Breast epithelium (tissue), 3 donors: Measurements from ENCODE around the gene PTPRK.

ENCODE experiments used
- POLR2A ChIP-seq: fragments of 450-650 bp; IDR thresholded peaks from one replicate; pipeline ENCODE4 v1.6.1; 2016; ENCODE audit warnings: antibody characterized with exemption, mild to moderate bottlenecking, moderate library complexity
- POLR2AphosphoS5 ChIP-seq, 3 donors: sonication (generic); formaldehyde crosslinking; IDR thresholded peaks; one replicate each; pipeline ENCODE4 v1.6.1; 2017; ENCODE audit warnings: antibody characterized with exemption in 3 of 3
- TF ChIP-seq, protein P1 (sequence below), 3 donors: fragments of 450-650 bp; IDR thresholded peaks; one replicate each; pipeline ENCODE4 v1.5.1; 2016 to 2017; ENCODE audit warnings: antibody characterized with exemption in 3 of 3, mild to moderate bottlenecking in 3 of 3, moderate library complexity in 3 of 3

DNA sequence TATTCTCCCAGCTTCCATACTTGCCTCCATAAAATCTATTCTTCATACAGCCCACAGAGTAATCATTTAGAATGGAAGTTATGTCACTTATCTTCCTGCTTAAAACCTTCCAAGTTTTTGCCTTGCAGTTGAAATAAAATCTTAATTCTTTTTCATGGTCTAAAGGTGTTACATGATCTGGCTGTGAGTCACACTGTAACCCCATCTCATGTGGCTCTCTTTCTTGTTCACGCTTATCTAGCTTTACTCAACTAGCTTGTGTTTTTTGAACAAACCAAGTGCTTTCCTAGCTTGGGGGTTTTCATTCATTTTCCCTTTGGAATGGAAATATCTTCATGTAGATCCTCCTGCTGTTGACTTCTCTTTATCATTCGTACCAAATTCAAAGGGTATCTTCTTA is 596.0 kb downstream of the PTPRK start:
- TF ChIP-seq, protein P1, sequence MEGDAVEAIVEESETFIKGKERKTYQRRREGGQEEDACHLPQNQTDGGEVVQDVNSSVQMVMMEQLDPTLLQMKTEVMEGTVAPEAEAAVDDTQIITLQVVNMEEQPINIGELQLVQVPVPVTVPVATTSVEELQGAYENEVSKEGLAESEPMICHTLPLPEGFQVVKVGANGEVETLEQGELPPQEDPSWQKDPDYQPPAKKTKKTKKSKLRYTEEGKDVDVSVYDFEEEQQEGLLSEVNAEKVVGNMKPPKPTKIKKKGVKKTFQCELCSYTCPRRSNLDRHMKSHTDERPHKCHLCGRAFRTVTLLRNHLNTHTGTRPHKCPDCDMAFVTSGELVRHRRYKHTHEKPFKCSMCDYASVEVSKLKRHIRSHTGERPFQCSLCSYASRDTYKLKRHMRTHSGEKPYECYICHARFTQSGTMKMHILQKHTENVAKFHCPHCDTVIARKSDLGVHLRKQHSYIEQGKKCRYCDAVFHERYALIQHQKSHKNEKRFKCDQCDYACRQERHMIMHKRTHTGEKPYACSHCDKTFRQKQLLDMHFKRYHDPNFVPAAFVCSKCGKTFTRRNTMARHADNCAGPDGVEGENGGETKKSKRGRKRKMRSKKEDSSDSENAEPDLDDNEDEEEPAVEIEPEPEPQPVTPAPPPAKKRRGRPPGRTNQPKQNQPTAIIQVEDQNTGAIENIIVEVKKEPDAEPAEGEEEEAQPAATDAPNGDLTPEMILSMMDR (IDR thresholded peaks at IDR 0.05) = no peak
- TF ChIP-seq POLR2A = no peak
- TF ChIP-seq POLR2AphosphoS5 (IDR thresholded peaks at IDR 0.05) = no peak
